ENCODE measurements around the gene PAQR3. TPM values are rescaled to one million over a fixed set of nuclear protein-coding genes. Genes with fewer than 3 reads are reported as not detected.

PAQR3 gene
- total RNA-seq, 1 donor from 2014 or later: 10.6 TPM

DNA sequence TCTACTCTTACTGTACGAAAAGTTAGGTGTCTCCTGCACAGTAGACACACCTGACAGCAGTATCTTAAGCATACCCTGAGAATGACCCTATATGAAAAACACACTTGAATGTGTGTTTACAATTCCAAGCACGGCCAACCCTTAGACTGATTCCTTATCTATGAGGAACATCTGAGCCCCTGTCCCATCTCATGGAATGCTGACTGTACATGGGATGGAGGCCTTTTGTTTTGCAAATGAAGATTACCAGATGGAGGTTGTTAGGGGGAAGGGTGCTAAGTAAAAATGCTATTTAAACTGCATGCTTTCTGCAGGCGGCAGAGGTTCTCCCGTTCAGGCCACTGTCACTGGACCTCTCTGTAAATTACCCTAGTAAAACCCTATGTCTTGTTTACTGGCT lies 2.2 kb downstream of the PAQR3 start:
- intact Hi-C loops (cut with DNase I): no loop called here
- DNase-seq (ENCODE audit: extremely low spot score in 2 of 2): no peak
- no peak overlapping the region for H3K27ac ChIP-seq
- H3K9me3 ChIP-seq: no peaks in the 10 kb centered on the region
- H3K36me3 ChIP-seq: no peaks in the 10 kb centered on the region
- peaks cover 33% of the 10 kb centered on the region for H3K4me1 ChIP-seq
- H3K27me3 ChIP-seq: no peaks in the 10 kb centered on the region
- no peak overlapping the region for H3K4me3 ChIP-seq
- TF ChIP-seq POLR2AphosphoS5 (IDR thresholded peaks at IDR 0.05; ENCODE audit: insufficient read depth in 1 of 2, low read depth in 1 of 2): no peak
- TF ChIP-seq POLR2A (IDR thresholded peaks at IDR 0.05): no peak
- TF ChIP-seq, protein P1, sequence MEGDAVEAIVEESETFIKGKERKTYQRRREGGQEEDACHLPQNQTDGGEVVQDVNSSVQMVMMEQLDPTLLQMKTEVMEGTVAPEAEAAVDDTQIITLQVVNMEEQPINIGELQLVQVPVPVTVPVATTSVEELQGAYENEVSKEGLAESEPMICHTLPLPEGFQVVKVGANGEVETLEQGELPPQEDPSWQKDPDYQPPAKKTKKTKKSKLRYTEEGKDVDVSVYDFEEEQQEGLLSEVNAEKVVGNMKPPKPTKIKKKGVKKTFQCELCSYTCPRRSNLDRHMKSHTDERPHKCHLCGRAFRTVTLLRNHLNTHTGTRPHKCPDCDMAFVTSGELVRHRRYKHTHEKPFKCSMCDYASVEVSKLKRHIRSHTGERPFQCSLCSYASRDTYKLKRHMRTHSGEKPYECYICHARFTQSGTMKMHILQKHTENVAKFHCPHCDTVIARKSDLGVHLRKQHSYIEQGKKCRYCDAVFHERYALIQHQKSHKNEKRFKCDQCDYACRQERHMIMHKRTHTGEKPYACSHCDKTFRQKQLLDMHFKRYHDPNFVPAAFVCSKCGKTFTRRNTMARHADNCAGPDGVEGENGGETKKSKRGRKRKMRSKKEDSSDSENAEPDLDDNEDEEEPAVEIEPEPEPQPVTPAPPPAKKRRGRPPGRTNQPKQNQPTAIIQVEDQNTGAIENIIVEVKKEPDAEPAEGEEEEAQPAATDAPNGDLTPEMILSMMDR (IDR thresholded peaks at IDR 0.05): no peak

DNA sequence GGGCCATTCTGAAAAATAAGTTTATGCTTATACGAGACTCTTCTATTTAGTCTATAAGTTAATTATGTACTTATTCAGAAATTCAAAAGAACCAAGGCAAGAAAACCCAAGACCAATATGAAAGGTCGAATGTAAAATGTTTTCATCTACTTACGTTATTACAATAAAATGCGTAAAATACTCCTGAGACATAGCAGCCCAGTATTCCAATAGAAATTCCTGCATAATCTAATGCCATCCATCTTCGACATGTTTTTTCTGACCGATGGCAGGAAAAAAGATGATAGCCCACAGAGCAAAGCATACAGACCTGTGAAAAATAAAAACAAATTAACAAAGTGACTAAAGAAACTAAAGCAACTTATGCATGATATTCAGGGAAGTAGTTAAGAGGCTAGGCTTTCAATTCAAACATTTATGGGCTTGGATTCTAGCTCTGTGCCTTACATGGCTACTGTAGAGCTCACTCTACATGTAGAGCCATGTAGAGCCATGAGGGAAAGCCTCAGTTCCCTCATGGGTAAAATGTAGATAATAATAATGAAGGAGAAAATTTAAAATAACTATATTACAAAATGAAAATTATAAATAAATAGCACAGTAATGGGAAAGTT lies 9.1 kb downstream of the PAQR3 start:
- Histone ChIP-seq H3K4me3 (no peak overlapping the region), H3K27ac (no peak overlapping the region), H3K27me3 (no peaks in the 10 kb centered on the region), H3K4me1 (no peaks in the 10 kb centered on the region), H3K9me3 (no peaks in the 10 kb centered on the region), H3K36me3 (peaks cover 0 to 11% of the 10 kb centered on the region in 2 donors)
- TF ChIP-seq, protein P1 (IDR thresholded peaks at IDR 0.05): no peak
- TF ChIP-seq POLR2A (IDR thresholded peaks at IDR 0.05) (no peak), POLR2AphosphoS5 (IDR thresholded peaks at IDR 0.05; ENCODE audit: insufficient read depth in 1 of 2, low read depth in 1 of 2) (no peak)
- intact Hi-C loops (cut with DNase I): no loop called here
- no peak for DNase-seq (ENCODE audit: extremely low spot score in 2 of 2)

DNA sequence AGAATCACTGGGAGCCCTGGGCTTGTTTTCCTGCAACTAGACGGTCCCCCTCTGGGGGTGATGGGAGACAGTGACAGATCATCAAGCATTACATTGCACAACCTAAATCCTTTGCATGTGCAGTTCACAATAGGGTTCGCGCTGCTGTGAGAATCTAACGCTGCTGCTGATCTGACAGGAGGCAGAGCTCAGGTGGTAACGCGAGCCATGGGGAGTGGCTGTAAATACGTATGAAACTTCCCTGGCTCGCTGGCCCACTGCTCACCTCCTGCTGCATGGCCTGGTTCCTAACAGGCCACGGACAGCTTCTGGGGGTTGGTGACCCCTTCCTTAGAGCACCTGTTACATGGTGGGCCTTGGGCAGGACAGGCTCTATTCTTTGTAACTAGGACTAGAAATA lies 10.4 kb downstream of the PAQR3 start:
- H3K9me3 ChIP-seq: no peaks in the 10 kb centered on the region
- H3K27me3 ChIP-seq: no peaks in the 10 kb centered on the region
- DNase-seq (ENCODE audit: extremely low spot score in 2 of 2): no peak
- intact Hi-C loops (cut with DNase I): no loop called here
- no peak overlapping the region for H3K4me3 ChIP-seq
- peaks cover 0 to 11% of the 10 kb centered on the region in 2 donors for H3K36me3 ChIP-seq
- H3K27ac ChIP-seq: no peak overlapping the region
- no peak for TF ChIP-seq POLR2A (IDR thresholded peaks at IDR 0.05)
- TF ChIP-seq, protein P1 (IDR thresholded peaks at IDR 0.05): no peak
- no peak for TF ChIP-seq POLR2AphosphoS5 (IDR thresholded peaks at IDR 0.05; ENCODE audit: insufficient read depth in 1 of 2, low read depth in 1 of 2)
- no peaks in the 10 kb centered on the region for H3K4me1 ChIP-seq

DNA sequence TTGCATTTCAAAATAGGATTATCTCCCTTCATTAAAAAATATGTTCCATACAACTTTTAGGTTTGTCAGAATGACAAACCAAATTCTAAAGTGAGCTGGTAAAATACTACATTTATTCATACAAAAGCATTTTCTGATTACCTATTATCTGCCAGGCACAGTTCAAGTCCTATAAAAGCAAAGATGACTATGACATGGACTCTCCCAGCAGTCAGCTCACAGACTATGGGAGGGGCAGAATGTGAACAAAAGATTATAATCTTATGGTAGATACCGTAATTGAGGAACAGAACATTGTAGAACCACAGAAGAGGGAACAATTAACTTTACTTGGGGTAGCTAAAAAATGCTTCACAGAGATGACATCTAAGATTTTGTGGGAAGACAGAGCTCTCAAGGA lies 12.4 kb downstream of the PAQR3 start:
- intact Hi-C loops (cut with DNase I): no loop called here
- Histone ChIP-seq H3K36me3 (peaks cover 0 to 11% of the 10 kb centered on the region in 2 donors), H3K9me3 (no peaks in the 10 kb centered on the region), H3K4me3 (no peak overlapping the region), H3K27me3 (no peaks in the 10 kb centered on the region), H3K4me1 (no peaks in the 10 kb centered on the region), H3K27ac (no peak overlapping the region)
- TF ChIP-seq POLR2A (IDR thresholded peaks at IDR 0.05): no peak
- TF ChIP-seq, protein P1 (IDR thresholded peaks at IDR 0.05): no peak
- no peak for DNase-seq (ENCODE audit: extremely low spot score in 2 of 2)

DNA sequence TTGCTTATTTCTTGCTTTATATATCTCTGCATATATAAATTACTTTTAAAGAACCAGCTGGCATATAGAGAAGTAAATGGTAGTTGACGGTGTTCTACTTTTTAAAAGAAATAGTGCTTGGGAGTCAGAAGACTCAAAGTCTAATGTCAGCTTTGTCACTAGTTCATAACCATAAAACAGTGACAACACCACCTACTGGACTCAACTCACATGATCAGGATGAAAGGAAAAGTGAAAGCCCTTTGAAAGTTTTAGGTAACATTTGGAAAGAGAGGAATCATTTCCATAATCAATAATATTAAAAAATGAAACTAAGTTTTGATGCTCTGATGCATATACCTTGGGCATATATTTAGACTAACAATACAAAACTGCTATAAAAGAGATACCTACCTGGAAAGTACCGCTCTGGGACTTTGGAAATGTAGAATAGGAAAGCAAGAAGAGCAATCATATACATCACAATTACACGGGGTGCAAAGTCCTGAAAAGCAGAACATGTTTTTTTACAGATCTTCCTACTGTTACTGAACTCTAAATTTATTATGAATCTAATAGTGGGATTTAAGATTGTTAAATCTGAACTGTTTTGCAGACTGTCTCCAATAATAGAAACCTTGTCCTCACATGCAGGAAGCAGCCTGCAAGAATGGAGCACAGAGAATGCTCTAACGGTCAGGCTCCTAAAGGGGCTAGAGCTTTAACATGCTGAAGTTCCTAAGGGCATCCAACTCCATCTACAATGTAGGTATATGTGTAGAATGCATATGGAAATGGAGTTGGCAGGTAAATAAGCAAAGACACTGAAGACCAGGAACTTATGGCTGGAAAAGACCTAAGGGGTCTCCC lies 15.6 kb downstream of the PAQR3 start:
- H3K4me3 ChIP-seq: no peak overlapping the region
- no peaks in the 10 kb centered on the region for H3K27me3 ChIP-seq
- H3K27ac ChIP-seq: no peak overlapping the region
- H3K4me1 ChIP-seq: no peaks in the 10 kb centered on the region
- TF ChIP-seq, protein P1 (IDR thresholded peaks at IDR 0.05): no peak
- no peak for TF ChIP-seq POLR2AphosphoS5 (IDR thresholded peaks at IDR 0.05; ENCODE audit: insufficient read depth in 1 of 2, low read depth in 1 of 2)
- no peak for TF ChIP-seq POLR2A (IDR thresholded peaks at IDR 0.05)
- no peaks in the 10 kb centered on the region for H3K9me3 ChIP-seq
- peaks cover 0 to 4% of the 10 kb centered on the region in 2 donors for H3K36me3 ChIP-seq
- DNase-seq (ENCODE audit: extremely low spot score in 2 of 2): no peak
- intact Hi-C loops (cut with DNase I): no loop called here
